Natural killer cell (primary cell): ENCODE data around the gene LIX1L. TPM values are rescaled to one million over a fixed set of nuclear protein-coding genes. Genes with fewer than 3 reads are reported as not detected.

ENCODE experiments used
- ATAC-seq, 3 donors: fragments of 150-1000 bp in 2 of 3; fragments of 200-7000 bp in 1 of 3; cut with Tn5 transposase; 1 replicate in 1 of 3; 2 replicates in 2 of 3; pipeline ENCODE4 v1.10.0; 2021; ENCODE audit warnings: mild to moderate bottlenecking in 2 of 3, moderate library complexity in 2 of 3
- DNase-seq, 2 donors: peaks; one replicate each; pipeline versions ENCODE4 v3.0.0 to v3.0.0-alpha.2; 2013 to 2021; ENCODE audit warnings: mixed read lengths in 1 of 2
- H3K27ac ChIP-seq: one replicate; pipeline ENCODE4 v1.5.1; 2013; ENCODE audit warnings: mild to moderate bottlenecking, low read length
- H3K27me3 ChIP-seq: one replicate; pipeline ENCODE4 v1.6.1; 2013; ENCODE audit warnings: low read length; ENCODE audit not compliant: control insufficient read depth, insufficient read depth
- H3K36me3 ChIP-seq: one replicate; pipeline ENCODE4 v1.6.1; 2013; ENCODE audit warnings: low read length; ENCODE audit not compliant: control insufficient read depth, insufficient read depth
- H3K4me1 ChIP-seq: one replicate; pipeline ENCODE4 v1.6.1; 2013; ENCODE audit warnings: low read length; ENCODE audit not compliant: control insufficient read depth, insufficient read depth
- H3K4me3 ChIP-seq: one replicate; pipeline ENCODE4 v1.5.1; 2013; ENCODE audit warnings: low read length
- H3K9me3 ChIP-seq: one replicate; pipeline ENCODE4 v1.6.1; 2013; ENCODE audit warnings: low read length; ENCODE audit not compliant: control insufficient read depth, insufficient read depth
- H3K27ac Mint-ChIP-seq, 2 donors: one replicate each; pipeline ENCODE4 v1.8.0; 2022; ENCODE audit warnings: mild to moderate bottlenecking in 2 of 2, mixed read lengths in 2 of 2, moderate library complexity in 1 of 2
- H3K27me3 Mint-ChIP-seq, 2 donors: one replicate each; pipeline ENCODE4 v1.8.0; 2022; ENCODE audit warnings: low read depth in 2 of 2, mixed read lengths in 2 of 2
- H3K36me3 Mint-ChIP-seq: one replicate; pipeline ENCODE4 v1.8.0; 2022; ENCODE audit warnings: mixed read lengths
- H3K4me1 Mint-ChIP-seq, 2 donors: one replicate each; pipeline ENCODE4 v1.8.0; 2022; ENCODE audit warnings: mixed read lengths in 2 of 2
- H3K4me3 Mint-ChIP-seq: one replicate; pipeline ENCODE4 v1.8.0; 2022; ENCODE audit warnings: mild to moderate bottlenecking, moderate library complexity, mixed read lengths
- H3K9me3 Mint-ChIP-seq, 2 donors: one replicate each; pipeline ENCODE4 v1.8.0; 2022; ENCODE audit warnings: mixed read lengths in 2 of 2
- CTCF ChIP-seq: fragments of 200-600 bp; IDR thresholded peaks from one replicate; pipeline ENCODE4 v1.8.0; 2022; ENCODE audit warnings: antibody characterized with exemption
- WGBS: methylation state at CpG from one replicate; pipeline ENCODE4 v1.1.7; 2013; ENCODE audit warnings: missing lambda C conversion rate; ENCODE audit not compliant: insufficient coverage; 5-methylcytosine and 5-hydroxymethylcytosine counted together
- intact Hi-C: fragments of 100-400 bp; cut with micrococcal nuclease; formaldehyde crosslinking; loops from one replicate; pipeline ENCODE4 v1.14.2; 2022
- total RNA-seq, 4 donors: library from RNA; stranded (reverse); fragments of 120-200 nt in 1 of 4; gene quantifications; one replicate each; pipeline versions ENCODE4 v1.2.3 to v1.2.4, GENCODE V29; 2013 to 2022

The LIX1L gene
- total RNA-seq, 3 donors from 2014 or later (not counting 1 experiment from before 2014, with no cell fraction given) = 33.4 to 41.3 (median 38.2) TPM

- Histone ChIP-seq H3K4me3 (no peak overlapping the region), H3K27me3 (no peaks in the 10 kb centered on the region), H3K4me1 (peaks cover 9% of the 10 kb centered on the region), H3K27ac (no peak overlapping the region), H3K9me3 (no peaks in the 10 kb centered on the region), H3K36me3 (peaks cover 12% of the 10 kb centered on the region)
- DNase-seq (no peak), ATAC-seq (no peak)
- no peak overlapping the region for H3K4me3 Mint-ChIP-seq
- 98% methylated on average over 4 of the region's 4 CpGs for WGBS
- no peak for TF ChIP-seq CTCF
- peak overlapping the region in 1 of 2 donors; percentile 7 for H3K27ac Mint-ChIP-seq
- no peaks in the 10 kb centered on the region for H3K27me3 Mint-ChIP-seq
- H3K9me3 Mint-ChIP-seq = no peaks in the 10 kb centered on the region
- H3K36me3 Mint-ChIP-seq = no peaks in the 10 kb centered on the region
- peaks cover 18 to 49% of the 10 kb centered on the region in 2 donors for H3K4me1 Mint-ChIP-seq
- intact Hi-C loops = no loop called here
Observed at GRCh38 chr1:145949219-145949618, 8.6 kb downstream of the LIX1L start.

- Histone ChIP-seq H3K4me1 (peaks cover 9% of the 10 kb centered on the region), H3K9me3 (no peaks in the 10 kb centered on the region), H3K36me3 (peaks cover 17% of the 10 kb centered on the region), H3K27me3 (no peaks in the 10 kb centered on the region), H3K4me3 (no peak overlapping the region), H3K27ac (no peak overlapping the region)
- Mint-ChIP-seq H3K4me1 (peaks cover 20 to 39% of the 10 kb centered on the region in 2 donors), H3K36me3 (peaks cover 7% of the 10 kb centered on the region), H3K4me3 (no peak overlapping the region), H3K27ac (peak overlapping the region in 1 of 2 donors; percentile 50), H3K27me3 (no peaks in the 10 kb centered on the region), H3K9me3 (no peaks in the 10 kb centered on the region)
- 96% methylated on average over 4 of the region's 4 CpGs for WGBS
- intact Hi-C loops = no loop called here
- ATAC-seq (no peak), DNase-seq (no peak)
- no peak for TF ChIP-seq CTCF
Observed at GRCh38 chr1:145947551-145947950, 10.3 kb downstream of the LIX1L start.

GRCh38 chr1:145946477-145946986 is 11.3 kb downstream of the LIX1L start:
- H3K9me3 ChIP-seq = no peaks in the 10 kb centered on the region
- DNase-seq (no peak), ATAC-seq (no peak)
- peaks cover 14% of the 10 kb centered on the region for H3K36me3 Mint-ChIP-seq
- intact Hi-C loops = no loop called here
- peaks cover 9% of the 10 kb centered on the region for H3K4me1 ChIP-seq
- peaks cover 14 to 36% of the 10 kb centered on the region in 2 donors for H3K4me1 Mint-ChIP-seq
- TF ChIP-seq CTCF = no peak
- H3K27me3 Mint-ChIP-seq = no peaks in the 10 kb centered on the region
- H3K27ac Mint-ChIP-seq = no peak overlapping the region
- 100% methylated on average over 2 of the region's 4 CpGs for WGBS
- no peaks in the 10 kb centered on the region for H3K9me3 Mint-ChIP-seq
- no peak overlapping the region for H3K4me3 ChIP-seq
- no peak overlapping the region for H3K27ac ChIP-seq
- no peaks in the 10 kb centered on the region for H3K27me3 ChIP-seq
- H3K36me3 ChIP-seq = peaks cover 24% of the 10 kb centered on the region
- no peak overlapping the region for H3K4me3 Mint-ChIP-seq

- peaks cover 14% of the 10 kb centered on the region for H3K36me3 Mint-ChIP-seq
- 90% methylated on average over 3 of the region's 3 CpGs for WGBS
- Histone ChIP-seq H3K36me3 (peaks cover 20% of the 10 kb centered on the region), H3K4me1 (no peaks in the 10 kb centered on the region), H3K27ac (no peak overlapping the region), H3K9me3 (no peaks in the 10 kb centered on the region), H3K27me3 (no peaks in the 10 kb centered on the region), H3K4me3 (no peak overlapping the region)
- ATAC-seq = no peak
- H3K4me3 Mint-ChIP-seq = no peak overlapping the region
- no peaks in the 10 kb centered on the region for H3K27me3 Mint-ChIP-seq
- no peaks in the 10 kb centered on the region for H3K9me3 Mint-ChIP-seq
- TF ChIP-seq CTCF = no peak
- no peak overlapping the region for H3K27ac Mint-ChIP-seq
- H3K4me1 Mint-ChIP-seq = peaks cover 11 to 18% of the 10 kb centered on the region in 2 donors
- DNase-seq = no peak
- intact Hi-C loops = no loop called here
Observed at GRCh38 chr1:145944532-145944931, 13.3 kb downstream of the LIX1L start.
